ENCODE results near the gene PARPBP.
"Not testable (repeated sequence)": the region's sequence is repeated elsewhere in the genome, so short reads cannot be mapped to it uniquely, and the experiment has no call there.

Gene PARPBP

GRCh38 chr12:102232036-102232435, 112.1 kb downstream of the PARPBP start:
- no peak for DNase-seq (ENCODE audit: low read depth in 1 of 2, low spot score in 1 of 2)
- in situ Hi-C loops (cut with HindIII; ENCODE audit: low pct_unique_long_range_greater_than_20kb, low sequenced_read_pairs) = no loop called here
- TF ChIP-seq JUND (IDR thresholded peaks at IDR 0.05; ENCODE audit: low read depth) = no peak

- TF ChIP-seq JUND (IDR thresholded peaks at IDR 0.05; ENCODE audit: low read depth) = no peak
Measured at GRCh38 chr12:102232446-102232845, 112.5 kb downstream of the PARPBP start.

GRCh38 chr12:102234599-102234998, 114.6 kb downstream of the PARPBP start:
- DNase-seq (ENCODE audit: low read depth in 1 of 2, low spot score in 1 of 2) = no peak
- no peak for TF ChIP-seq JUND (IDR thresholded peaks at IDR 0.05; ENCODE audit: low read depth)
- in situ Hi-C loops (cut with HindIII; ENCODE audit: low pct_unique_long_range_greater_than_20kb, low sequenced_read_pairs) = no loop called here

More at GRCh38 chr12:102232446-102232845, 112.5 kb downstream of the PARPBP start:
- in situ Hi-C loops (cut with HindIII; ENCODE audit: low pct_unique_long_range_greater_than_20kb, low sequenced_read_pairs) = no loop called here
- no peak for DNase-seq (ENCODE audit: low read depth in 1 of 2, low spot score in 1 of 2)

- DNase-seq (ENCODE audit: low read depth in 1 of 2, low spot score in 1 of 2); in situ Hi-C loops (cut with HindIII; ENCODE audit: low pct_unique_long_range_greater_than_20kb, low sequenced_read_pairs): not testable (repeated sequence)
Measured at GRCh38 chr12:102240859-102241258, 120.9 kb downstream of the PARPBP start.

Measured in T47D (cell line).